ENCODE measurements around the gene EXOSC5. TPM values are rescaled to one million over a fixed set of nuclear protein-coding genes. Genes with fewer than 3 reads are reported as not detected.
"Not testable (repeated sequence)": the region's sequence is repeated elsewhere in the genome, so short reads cannot be mapped to it uniquely, and the experiment has no call there.

EXOSC5 gene
- total and polyA plus RNA-seq, 8 donors: 10.7 to 33.7 (median 14.5) TPM

- peak in 2 of 6 donors; percentile 25 to 32 for DNase-seq
- H3K9me3 ChIP-seq: no peaks in the 10 kb centered on the region
- no peak overlapping the region for H3K4me3 ChIP-seq
- no peak overlapping the region for H3K27ac ChIP-seq
- 94 to 96% methylated on average over 18 to 19 of the region's 19 CpGs for WGBS, 2 donors
- ATAC-seq: no peak
- FAIRE-seq: no peak
- peaks cover 0 to 6% (median 4%) of the 10 kb centered on the region in 3 donors for H3K4me1 ChIP-seq
- no peak for TF ChIP-seq CTCF (IDR thresholded peaks at IDR 0.05)
- intact Hi-C loops (cut with DNase I): no loop called here
- H3K36me3 ChIP-seq: peaks cover 0 to 2% (median 0%) of the 10 kb centered on the region in 3 donors
- H3K27me3 ChIP-seq: no peaks in the 10 kb centered on the region
These were observed 38.9 kb upstream of the EXOSC5 start for GRCh38 chr19:41435936-41436673.

- DNase-seq: peak in 2 of 6 donors; percentile 5 to 13
- WGBS, 2 donors: 96 to 98% methylated on average over 11 of the region's 11 CpGs
- FAIRE-seq: not testable (repeated sequence)
These were observed 38.2 kb upstream of the EXOSC5 start for GRCh38 chr19:41435376-41435775.

GRCh38 chr19:41434450-41434849, 37.3 kb upstream of the EXOSC5 start:
- Histone ChIP-seq H3K27ac (no peak overlapping the region), H3K9me3 (no peaks in the 10 kb centered on the region), H3K4me1 (peaks cover 0 to 6% (median 4%) of the 10 kb centered on the region in 3 donors), H3K36me3 (peaks cover 0 to 4% (median 0%) of the 10 kb centered on the region in 3 donors), H3K4me3 (no peak overlapping the region), H3K27me3 (no peaks in the 10 kb centered on the region)
- FAIRE-seq: no peak
- TF ChIP-seq CTCF (IDR thresholded peaks at IDR 0.05): no peak
- peak in 1 of 6 donors; percentile 2 for DNase-seq
- 78 to 84% methylated on average over 5 of the region's 5 CpGs for WGBS, 2 donors
- intact Hi-C loops (cut with DNase I): no loop called here
- ATAC-seq: no peak

More at GRCh38 chr19:41435376-41435775, 38.2 kb upstream of the EXOSC5 start:
- H3K4me1 ChIP-seq; intact Hi-C loops (cut with DNase I); H3K27me3 ChIP-seq; H3K9me3 ChIP-seq; H3K27ac ChIP-seq; H3K4me3 ChIP-seq; H3K36me3 ChIP-seq; ATAC-seq: not testable (repeated sequence)

DNA sequence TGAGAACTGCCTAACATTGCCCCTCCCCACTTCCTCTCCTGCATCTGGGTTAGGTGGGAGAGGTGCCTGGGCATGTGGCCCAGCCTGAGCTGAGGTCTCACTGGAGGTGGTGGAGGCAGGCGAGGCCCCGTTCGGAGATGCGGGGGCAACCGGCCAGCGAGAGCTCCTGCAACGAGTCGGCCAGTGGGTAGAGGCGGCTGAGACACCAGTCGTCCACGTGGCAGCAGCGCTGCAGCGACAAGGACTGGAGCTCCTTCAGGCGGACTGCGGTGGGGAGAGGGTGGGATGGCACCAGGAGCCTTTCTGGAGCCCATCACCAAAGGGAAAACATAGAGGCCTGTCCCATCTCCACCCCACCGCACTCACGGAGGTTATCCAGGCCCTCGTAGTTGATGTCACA, 36.0 kb upstream of the EXOSC5 start:
- no peak for ATAC-seq
- Histone ChIP-seq H3K9me3 (no peaks in the 10 kb centered on the region), H3K4me3 (no peak overlapping the region), H3K27ac (no peak overlapping the region), H3K4me1 (no peaks in the 10 kb centered on the region), H3K36me3 (peaks cover 0 to 4% (median 0%) of the 10 kb centered on the region in 3 donors), H3K27me3 (no peaks in the 10 kb centered on the region)
- intact Hi-C loops (cut with DNase I): no loop called here
- TF ChIP-seq CTCF (IDR thresholded peaks at IDR 0.05): no peak
- DNase-seq: peak in 1 of 6 donors; percentile 58
- FAIRE-seq: no peak
- 89 to 93% methylated on average over 18 of the region's 18 CpGs for WGBS, 2 donors

DNA sequence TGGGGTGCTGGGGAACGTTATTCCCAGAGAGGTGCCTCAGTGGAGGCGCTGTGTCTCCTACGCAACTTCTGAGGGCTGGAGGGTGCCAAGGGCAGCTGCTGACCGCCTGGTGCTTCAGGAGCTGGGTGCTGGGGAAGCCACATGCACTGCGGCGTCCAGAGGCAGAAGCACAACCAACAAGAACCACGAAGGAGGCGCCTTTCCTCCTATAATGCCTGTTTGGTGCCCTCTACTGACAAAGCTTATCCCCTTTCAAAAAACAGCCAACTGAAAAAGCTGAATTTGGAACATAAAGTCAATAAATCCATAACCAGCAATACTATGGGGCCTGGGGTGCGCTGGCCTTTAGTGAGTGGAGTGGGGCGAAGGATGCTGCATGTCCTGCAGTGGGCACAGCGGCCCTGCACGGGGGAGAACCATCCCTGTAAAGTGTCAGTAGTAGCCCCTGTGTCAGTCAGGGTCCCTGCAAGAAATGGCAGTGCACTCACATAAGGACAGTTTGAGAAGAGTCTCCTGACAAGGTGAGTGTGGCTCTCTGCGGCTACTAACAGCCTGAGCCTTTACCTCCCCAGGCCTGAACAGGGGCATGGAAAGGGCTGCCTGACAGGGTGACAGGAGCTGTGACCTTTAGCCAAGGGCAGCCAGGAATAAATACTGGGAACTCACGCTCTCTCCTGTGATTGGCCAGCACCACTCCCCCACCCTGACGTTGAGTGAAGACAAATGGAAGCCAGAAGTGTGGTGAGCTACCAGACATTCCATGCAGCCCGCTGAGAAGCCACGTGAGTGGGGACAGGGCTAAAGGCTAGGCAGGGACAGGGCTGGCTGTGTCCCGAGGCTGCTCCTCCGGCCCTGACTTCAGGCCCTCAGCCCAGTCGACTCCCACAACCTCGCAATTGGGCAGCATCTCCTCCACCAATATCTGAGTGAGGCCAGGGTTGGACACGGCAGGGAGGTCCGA, 34.5 kb upstream of the EXOSC5 start:
- ATAC-seq (peak in 1 of 4 donors; percentile 8), DNase-seq (no peak), FAIRE-seq (no peak)
- Histone ChIP-seq H3K27ac (no peak overlapping the region), H3K27me3 (no peaks in the 10 kb centered on the region), H3K4me1 (no peaks in the 10 kb centered on the region), H3K9me3 (no peaks in the 10 kb centered on the region), H3K4me3 (no peak overlapping the region), H3K36me3 (peaks cover 0 to 4% (median 0%) of the 10 kb centered on the region in 3 donors)
- intact Hi-C loops (cut with DNase I): no loop called here
- WGBS, 2 donors: 71 to 79% methylated on average over 23 of the region's 23 CpGs
- TF ChIP-seq CTCF (IDR thresholded peaks at IDR 0.05): peak in 1 of 4 donors; percentile 15

Measured in pancreas (tissue), 10 donors.